CD4-positive, alpha-beta T cell (primary cell): ENCODE data around the gene LIN28B. TPM values are rescaled to one million over a fixed set of nuclear protein-coding genes. Genes with fewer than 3 reads are reported as not detected.

Experiments used
- ATAC-seq: fragments of 200-7000 bp; cut with Tn5 transposase; one replicate; pipeline ENCODE4 v1.10.0; 2022; ENCODE audit warnings: mild to moderate bottlenecking; ENCODE audit not compliant: poor library complexity
- CTCF ChIA-PET: fragments of 350-600 bp; sonication (Branson Sonifier 250); formaldehyde crosslinking; loops from one replicate; lab custom pipeline; 2021; ENCODE audit warnings: antibody characterized with exemption, inconsistent platforms; lab: Charles Lee
- POLR2A ChIA-PET: fragments of 350-600 bp; sonication (Branson Sonifier 250); formaldehyde crosslinking; loops from one replicate; lab custom pipeline; 2021; ENCODE audit warnings: antibody characterized with exemption, inconsistent platforms; lab: Charles Lee
- DNase-seq, 14 experiments: peaks; one replicate each; pipeline ENCODE4 v3.0.0-alpha.2; 2013 to 2020; ENCODE audit warnings: mixed read lengths in 2 of 14
- H3K27ac ChIP-seq, 2 donors: one replicate each; pipeline versions ENCODE4 v1.5.1 to v1.7.0; 2013; ENCODE audit warnings: low read length in 2 of 2, low read depth in 1 of 2, mild to moderate bottlenecking in 1 of 2
- H3K27me3 ChIP-seq, 2 experiments: 1 replicate in 1 of 2; 2 replicates in 1 of 2; pipeline versions ENCODE4 v1.6.1 to v1.7.0; 2013; ENCODE audit warnings: low read length in 2 of 2, control low read depth in 1 of 2, mild to moderate bottlenecking in 1 of 2, moderate library complexity in 1 of 2; ENCODE audit not compliant: insufficient read depth in 2 of 2, control insufficient read depth in 1 of 2
- H3K36me3 ChIP-seq: one replicate; pipeline ENCODE4 v1.6.1; 2013; ENCODE audit warnings: low read length, control low read depth; ENCODE audit not compliant: insufficient read depth
- H3K4me1 ChIP-seq: one replicate; pipeline ENCODE4 v1.6.1; 2013; ENCODE audit warnings: low read length, control low read depth; ENCODE audit not compliant: insufficient read depth
- H3K4me3 ChIP-seq: one replicate; pipeline ENCODE4 v1.5.1; 2013; ENCODE audit warnings: mild to moderate bottlenecking, low read length, moderate library complexity
- H3K9me3 ChIP-seq, 2 experiments: 1 replicate in 1 of 2; 2 replicates in 1 of 2; pipeline versions ENCODE4 v1.6.1 to v1.7.0; 2013; ENCODE audit warnings: low read length in 2 of 2, mild to moderate bottlenecking in 2 of 2, control low read depth in 1 of 2, moderate library complexity in 1 of 2; ENCODE audit not compliant: control insufficient read depth in 1 of 2, insufficient read depth in 1 of 2
- H3K27ac Mint-ChIP-seq: one replicate; pipeline ENCODE4 v1.8.0; 2020; ENCODE audit warnings: mixed read lengths
- H3K27me3 Mint-ChIP-seq: one replicate; pipeline ENCODE4 v1.8.0; 2021; ENCODE audit warnings: mixed read lengths
- H3K36me3 Mint-ChIP-seq: one replicate; pipeline ENCODE4 v1.8.0; 2021; ENCODE audit warnings: low read depth, mixed read lengths
- H3K4me1 Mint-ChIP-seq: one replicate; pipeline ENCODE4 v1.8.0; 2021; ENCODE audit warnings: low read depth, mixed read lengths
- H3K4me3 Mint-ChIP-seq: one replicate; pipeline ENCODE4 v1.8.0; 2020; ENCODE audit warnings: mild to moderate bottlenecking, mixed read lengths
- H3K9me3 Mint-ChIP-seq: one replicate; pipeline ENCODE4 v1.8.0; 2020; ENCODE audit warnings: mixed read lengths
- intact Hi-C, 2 experiments: fragments of 100-400 bp; cut with DNase I in 1 of 2; cut with micrococcal nuclease in 1 of 2; formaldehyde crosslinking; loops; one replicate each; pipeline versions ENCODE4 v1.15.1 to v1.9.0; 2023 to 2025; cut with DNase I, micrococcal nuclease
- total RNA-seq, 174 experiments: library from RNA in 2 of 174; stranded (reverse) in 2 of 174; gene quantifications; one replicate each; pipeline ENCODE4 v1.2.3 and lab custom pipeline; 2021 to 2026
- TF ChIP-seq, protein P1 (sequence below): fragments of 200-600 bp; IDR thresholded peaks from one replicate; pipeline ENCODE4 v1.8.0; 2022; ENCODE audit warnings: antibody characterized with exemption, mild to moderate bottlenecking

The LIN28B gene
- total RNA-seq, 2 experiments from 2014 or later: not detected

DNA sequence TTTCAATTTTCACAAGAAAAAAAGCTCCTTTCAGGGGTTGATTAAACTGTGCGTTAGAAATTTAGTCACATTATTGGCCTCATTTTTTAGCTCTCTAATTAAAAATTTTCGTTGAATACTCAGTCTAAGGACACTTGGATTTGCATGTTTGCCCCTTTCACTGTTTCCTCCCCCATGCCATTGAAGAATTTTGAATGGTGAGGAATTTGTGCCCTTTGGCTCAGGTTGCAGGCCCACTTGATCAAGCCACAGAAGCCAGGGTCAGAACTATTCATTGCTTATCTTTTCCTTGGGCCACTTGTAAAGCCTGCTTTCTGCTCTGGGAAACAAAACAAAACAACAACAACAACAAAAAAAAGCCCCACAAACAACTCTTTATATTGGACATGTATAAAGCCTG is 12.2 kb downstream of the LIN28B start:
- TF ChIP-seq, protein P1, sequence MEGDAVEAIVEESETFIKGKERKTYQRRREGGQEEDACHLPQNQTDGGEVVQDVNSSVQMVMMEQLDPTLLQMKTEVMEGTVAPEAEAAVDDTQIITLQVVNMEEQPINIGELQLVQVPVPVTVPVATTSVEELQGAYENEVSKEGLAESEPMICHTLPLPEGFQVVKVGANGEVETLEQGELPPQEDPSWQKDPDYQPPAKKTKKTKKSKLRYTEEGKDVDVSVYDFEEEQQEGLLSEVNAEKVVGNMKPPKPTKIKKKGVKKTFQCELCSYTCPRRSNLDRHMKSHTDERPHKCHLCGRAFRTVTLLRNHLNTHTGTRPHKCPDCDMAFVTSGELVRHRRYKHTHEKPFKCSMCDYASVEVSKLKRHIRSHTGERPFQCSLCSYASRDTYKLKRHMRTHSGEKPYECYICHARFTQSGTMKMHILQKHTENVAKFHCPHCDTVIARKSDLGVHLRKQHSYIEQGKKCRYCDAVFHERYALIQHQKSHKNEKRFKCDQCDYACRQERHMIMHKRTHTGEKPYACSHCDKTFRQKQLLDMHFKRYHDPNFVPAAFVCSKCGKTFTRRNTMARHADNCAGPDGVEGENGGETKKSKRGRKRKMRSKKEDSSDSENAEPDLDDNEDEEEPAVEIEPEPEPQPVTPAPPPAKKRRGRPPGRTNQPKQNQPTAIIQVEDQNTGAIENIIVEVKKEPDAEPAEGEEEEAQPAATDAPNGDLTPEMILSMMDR: no peak
- H3K27ac Mint-ChIP-seq: no peak overlapping the region
- no peaks in the 10 kb centered on the region for H3K9me3 Mint-ChIP-seq
- H3K4me3 Mint-ChIP-seq: no peak overlapping the region
- no peaks in the 10 kb centered on the region for H3K27me3 ChIP-seq
- no peaks in the 10 kb centered on the region for H3K36me3 Mint-ChIP-seq
- no peaks in the 10 kb centered on the region for H3K36me3 ChIP-seq
- no peaks in the 10 kb centered on the region for H3K4me1 ChIP-seq
- H3K4me3 ChIP-seq: no peak overlapping the region
- intact Hi-C loops: no loop called here
- no peaks in the 10 kb centered on the region for H3K4me1 Mint-ChIP-seq
- ChIA-PET CTCF (no interaction called here), POLR2A (no interaction called here)
- no peak overlapping the region for H3K27ac ChIP-seq
- H3K27me3 Mint-ChIP-seq: peaks cover 5% of the 10 kb centered on the region
- H3K9me3 ChIP-seq: no peaks in the 10 kb centered on the region
- no peak for DNase-seq
- no peak for ATAC-seq

DNA sequence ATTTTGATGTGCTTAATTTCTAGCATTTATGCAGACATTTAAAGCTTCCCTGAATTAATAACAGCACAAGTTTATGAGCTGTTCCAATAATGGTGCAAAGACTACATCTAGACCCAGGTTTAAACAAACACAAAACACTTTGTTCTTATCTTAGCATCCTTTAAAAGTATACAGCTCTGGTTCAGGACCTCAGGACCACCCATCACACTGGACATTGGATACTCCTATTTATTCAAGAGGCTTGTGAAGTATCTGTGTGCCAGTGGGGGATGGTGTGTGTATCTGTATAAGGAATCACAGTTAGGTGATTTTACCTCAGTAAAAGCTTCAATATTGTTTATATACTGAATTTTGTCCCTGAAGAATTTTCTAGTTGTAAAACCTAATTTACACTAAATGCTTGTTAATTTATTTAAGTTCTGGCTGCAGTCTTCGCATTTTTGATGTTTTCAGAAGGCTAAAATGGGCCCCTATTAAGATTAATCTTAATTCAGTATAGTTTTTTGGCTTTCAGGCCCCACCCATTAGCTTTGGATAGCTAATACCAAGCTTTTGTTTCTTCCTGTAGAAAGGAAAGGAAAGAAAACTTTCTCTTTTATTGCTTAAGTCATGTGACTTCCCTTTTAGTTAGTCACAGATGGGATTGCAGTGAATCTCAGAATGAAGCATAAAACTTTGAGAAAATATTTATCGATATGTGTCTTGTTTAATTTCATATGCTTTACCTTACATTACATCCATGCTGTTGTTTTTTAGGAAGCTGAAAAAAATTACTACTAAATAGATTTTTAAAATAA is 13.1 kb downstream of the LIN28B start:
- no peaks in the 10 kb centered on the region for H3K9me3 Mint-ChIP-seq
- Histone ChIP-seq H3K27me3 (no peaks in the 10 kb centered on the region), H3K4me1 (no peaks in the 10 kb centered on the region), H3K9me3 (no peaks in the 10 kb centered on the region), H3K4me3 (no peak overlapping the region), H3K27ac (no peak overlapping the region), H3K36me3 (no peaks in the 10 kb centered on the region)
- no peaks in the 10 kb centered on the region for H3K27me3 Mint-ChIP-seq
- intact Hi-C loops: no loop called here
- TF ChIP-seq, protein P1: no peak
- H3K36me3 Mint-ChIP-seq: no peaks in the 10 kb centered on the region
- ChIA-PET POLR2A (no interaction called here), CTCF (no interaction called here)
- DNase-seq (no peak), ATAC-seq (no peak)
- no peak overlapping the region for H3K4me3 Mint-ChIP-seq
- H3K27ac Mint-ChIP-seq: no peak overlapping the region
- no peaks in the 10 kb centered on the region for H3K4me1 Mint-ChIP-seq

DNA sequence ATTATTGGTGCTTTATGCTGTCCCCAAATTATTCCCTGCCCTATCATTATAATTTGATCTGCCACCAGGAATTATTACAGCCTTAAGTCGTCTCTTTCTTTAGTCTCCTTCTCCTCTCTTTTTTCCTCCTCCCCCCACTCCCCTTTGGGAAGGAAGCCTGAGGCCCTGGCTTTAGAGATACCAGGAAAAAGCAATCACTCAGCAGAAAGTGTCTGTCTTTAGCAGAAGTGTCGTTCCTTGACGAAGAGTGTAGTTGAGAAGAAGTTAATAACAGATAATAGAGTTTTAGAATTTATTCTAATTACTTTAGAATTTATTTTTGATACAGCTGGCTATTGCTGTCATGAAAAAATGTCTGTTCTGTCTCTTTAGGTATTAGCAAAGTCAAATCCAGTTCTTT is 16.5 kb downstream of the LIN28B start:
- Histone ChIP-seq H3K36me3 (no peaks in the 10 kb centered on the region), H3K4me3 (no peak overlapping the region), H3K4me1 (no peaks in the 10 kb centered on the region), H3K9me3 (no peaks in the 10 kb centered on the region), H3K27me3 (no peaks in the 10 kb centered on the region), H3K27ac (no peak overlapping the region)
- DNase-seq (no peak), ATAC-seq (no peak)
- intact Hi-C loops: no loop called here
- ChIA-PET POLR2A (no interaction called here), CTCF (no interaction called here)
- H3K27ac Mint-ChIP-seq: no peak overlapping the region
- H3K9me3 Mint-ChIP-seq: no peaks in the 10 kb centered on the region
- peaks cover 4% of the 10 kb centered on the region for H3K27me3 Mint-ChIP-seq
- H3K36me3 Mint-ChIP-seq: no peaks in the 10 kb centered on the region
- H3K4me1 Mint-ChIP-seq: no peaks in the 10 kb centered on the region
- TF ChIP-seq, protein P1: no peak
- no peak overlapping the region for H3K4me3 Mint-ChIP-seq
